ENCODE results near the gene OR5B12. TPM values are rescaled to one million over a fixed set of nuclear protein-coding genes. Genes with fewer than 3 reads are reported as not detected.
"Not testable (repeated sequence)": the region's sequence is repeated elsewhere in the genome, so short reads cannot be mapped to it uniquely, and the experiment has no call there.

Gene OR5B12
- total RNA-seq, 2 donors from 2014 or later, result not detected

- no peak for ATAC-seq
- Mint-ChIP-seq H3K27ac (no peak within 1 kb of the TSS), H3K4me1 (ENCODE audit: low read depth in 2 of 2) (no peaks in the 10 kb centered on the region), H3K36me3 (peaks cover 7% of the 10 kb centered on the region), H3K9me3 (peaks cover 17% of the 10 kb centered on the region), H3K27me3 (peaks cover 2 to 5% of the 10 kb centered on the region in 2 donors), H3K4me3 (no peak within 1 kb of the TSS)
- no peak for DNase-seq (ENCODE audit: low spot score)
Observed at GRCh38 chr11:58406774-58407173, 35.3 kb downstream of the OR5B12 start, which contains the start of gene OR5B3. TSS of gene OR5B3 (minus strand) at chr11:58406874. CDS start at chr11:58403409, 3,465 bp downstream.

GRCh38 chr11:58399622-58400021, 42.4 kb downstream of the OR5B12 start:
- ATAC-seq; H3K36me3 Mint-ChIP-seq; H3K27ac Mint-ChIP-seq; H3K4me1 Mint-ChIP-seq (ENCODE audit: low read depth in 2 of 2); DNase-seq (ENCODE audit: low spot score); H3K9me3 Mint-ChIP-seq; H3K4me3 Mint-ChIP-seq: not testable (repeated sequence)
- peaks cover 5 to 15% of the 10 kb centered on the region in 2 donors for H3K27me3 Mint-ChIP-seq

GRCh38 chr11:58395581-58395980, 46.5 kb downstream of the OR5B12 start:
- Mint-ChIP-seq H3K27ac (no peak overlapping the region), H3K4me1 (ENCODE audit: low read depth in 2 of 2) (no peaks in the 10 kb centered on the region), H3K27me3 (peaks cover 7 to 15% of the 10 kb centered on the region in 2 donors), H3K36me3 (no peaks in the 10 kb centered on the region), H3K4me3 (no peak overlapping the region), H3K9me3 (peaks cover 4% of the 10 kb centered on the region)
- ATAC-seq (no peak), DNase-seq (ENCODE audit: low spot score) (no peak)

- no peaks in the 10 kb centered on the region for H3K36me3 Mint-ChIP-seq
- peaks cover 7 to 15% of the 10 kb centered on the region in 2 donors for H3K27me3 Mint-ChIP-seq
- ATAC-seq, result no peak
- H3K27ac Mint-ChIP-seq, result no peak overlapping the region
- H3K9me3 Mint-ChIP-seq, result peaks cover 4% of the 10 kb centered on the region
- no peak overlapping the region for H3K4me3 Mint-ChIP-seq
- H3K4me1 Mint-ChIP-seq (ENCODE audit: low read depth in 2 of 2), result no peaks in the 10 kb centered on the region
- no peak for DNase-seq (ENCODE audit: low spot score)
Observed at GRCh38 chr11:58394195-58394594, 47.8 kb downstream of the OR5B12 start.

GRCh38 chr11:58392746-58393145, 49.3 kb downstream of the OR5B12 start:
- Mint-ChIP-seq H3K4me3 (no peak overlapping the region), H3K4me1 (ENCODE audit: low read depth in 2 of 2) (no peaks in the 10 kb centered on the region), H3K36me3 (no peaks in the 10 kb centered on the region), H3K9me3 (peaks cover 4% of the 10 kb centered on the region), H3K27me3 (peaks cover 5 to 10% of the 10 kb centered on the region in 2 donors), H3K27ac (no peak overlapping the region)
- ATAC-seq, result no peak
- DNase-seq (ENCODE audit: low spot score), result no peak

- DNase-seq (ENCODE audit: low spot score), result no peak
- no peak for ATAC-seq
- Mint-ChIP-seq H3K27me3 (peaks cover 3 to 10% of the 10 kb centered on the region in 2 donors), H3K27ac (no peak overlapping the region), H3K4me3 (no peak overlapping the region), H3K4me1 (ENCODE audit: low read depth in 2 of 2) (no peaks in the 10 kb centered on the region), H3K9me3 (peaks cover 4% of the 10 kb centered on the region), H3K36me3 (no peaks in the 10 kb centered on the region)
Observed at GRCh38 chr11:58391879-58392278, 50.2 kb downstream of the OR5B12 start.

- ATAC-seq, result no peak
- H3K4me3 Mint-ChIP-seq, result no peak overlapping the region
Observed at GRCh38 chr11:58390551-58391063, 51.4 kb downstream of the OR5B12 start.

More at GRCh38 chr11:58390551-58391063, 51.4 kb downstream of the OR5B12 start:
- Mint-ChIP-seq H3K27ac (no peak overlapping the region), H3K27me3 (peaks cover 3 to 10% of the 10 kb centered on the region in 2 donors), H3K36me3 (no peaks in the 10 kb centered on the region), H3K9me3 (peaks cover 3% of the 10 kb centered on the region), H3K4me1 (ENCODE audit: low read depth in 2 of 2) (no peaks in the 10 kb centered on the region)
- DNase-seq (ENCODE audit: low spot score), result no peak

Other genes with a start within 250 kb of the OR5B12 start
- gene OR1S2, start 238.1 kb downstream of the OR5B12 start, total RNA-seq, result not detected
- gene OR1S1, start 229.5 kb downstream of the OR5B12 start, total RNA-seq, result not detected
- not detected for gene OR10Q1, start 213.3 kb downstream of the OR5B12 start, total RNA-seq
- gene OR10W1, start 174.0 kb downstream of the OR5B12 start, total RNA-seq, result not detected
- gene OR5B17, start 83.2 kb downstream of the OR5B12 start, total RNA-seq, result not detected
- gene OR5B3, start 35.4 kb downstream of the OR5B12 start, total RNA-seq, result not detected
- gene OR5B2, start 14.1 kb downstream of the OR5B12 start, total RNA-seq, result not detected
- gene OR5B21, start 65.9 kb upstream of the OR5B12 start, total RNA-seq, result 1 to 10 TPM; 3.5 to 3.9 TPM
- 100 to 1,000 TPM; 239 to 243 TPM for gene LPXN, start 133.6 kb upstream of the OR5B12 start, total RNA-seq
- gene ZFP91, start 136.8 kb upstream of the OR5B12 start, total RNA-seq, result 10 to 100 TPM; 52.9 to 54.3 TPM
- 1 to 10 TPM; 4.7 to 6.3 TPM for gene CNTF, start 180.4 kb upstream of the OR5B12 start, total RNA-seq